HG02623 (cell line): ENCODE measurements around the gene CFAP45.

Experiments used
- ATAC-seq: cut with Tn5 transposase; IDR thresholded peaks from one replicate; pipeline ENCODE4 v1.9.1; 2021; ENCODE audit warnings: moderate library complexity; ENCODE audit not compliant: unreplicated experiment

CFAP45 gene, protein sequence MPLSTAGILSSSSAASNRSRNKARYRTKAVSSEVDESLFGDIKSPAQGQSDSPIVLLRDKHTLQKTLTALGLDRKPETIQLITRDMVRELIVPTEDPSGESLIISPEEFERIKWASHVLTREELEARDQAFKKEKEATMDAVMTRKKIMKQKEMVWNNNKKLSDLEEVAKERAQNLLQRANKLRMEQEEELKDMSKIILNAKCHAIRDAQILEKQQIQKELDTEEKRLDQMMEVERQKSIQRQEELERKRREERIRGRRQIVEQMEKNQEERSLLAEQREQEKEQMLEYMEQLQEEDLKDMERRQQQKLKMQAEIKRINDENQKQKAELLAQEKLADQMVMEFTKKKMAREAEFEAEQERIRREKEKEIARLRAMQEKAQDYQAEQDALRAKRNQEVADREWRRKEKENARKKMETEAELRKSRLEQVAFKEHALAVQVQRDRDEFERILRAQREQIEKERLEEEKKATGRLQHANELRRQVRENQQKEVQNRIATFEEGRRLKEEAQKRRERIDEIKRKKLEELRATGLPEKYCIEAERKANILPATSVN

DNA sequence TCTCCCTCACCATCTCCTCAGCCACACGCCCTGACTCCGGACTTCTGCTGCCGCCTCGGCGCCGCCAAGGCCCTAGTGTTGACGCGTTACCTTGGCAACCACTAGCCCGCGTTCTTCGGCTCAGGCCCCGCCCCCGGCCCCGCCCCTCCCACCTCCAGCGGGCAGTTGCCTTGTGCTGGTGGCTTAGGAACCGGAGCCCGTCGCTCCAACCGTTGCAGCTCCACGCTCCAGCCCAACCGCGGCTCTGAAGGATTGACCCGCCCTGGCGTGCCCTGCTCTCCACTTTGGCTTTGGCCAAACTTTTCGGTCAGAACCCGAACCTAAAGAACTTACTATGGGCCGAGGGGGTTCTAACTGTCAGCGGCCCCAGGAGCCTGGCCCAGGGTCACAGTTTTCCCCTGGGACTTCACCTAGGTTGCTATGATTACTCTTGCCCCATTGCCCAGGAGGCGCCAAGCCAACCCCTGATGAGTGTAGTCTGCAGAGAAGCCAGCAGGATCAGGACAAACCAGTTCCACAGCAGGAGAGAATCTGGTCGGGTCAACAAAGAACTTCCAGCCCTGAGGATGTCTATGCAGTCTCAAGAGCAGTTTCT is at the start of gene CFAP45:
Gene CFAP45, minus strand, starts transcription at position 80 of the 595 bp plus-strand sequence. Its CDS starts 67 bp downstream, at position 13.
- ATAC-seq = no peak

DNA sequence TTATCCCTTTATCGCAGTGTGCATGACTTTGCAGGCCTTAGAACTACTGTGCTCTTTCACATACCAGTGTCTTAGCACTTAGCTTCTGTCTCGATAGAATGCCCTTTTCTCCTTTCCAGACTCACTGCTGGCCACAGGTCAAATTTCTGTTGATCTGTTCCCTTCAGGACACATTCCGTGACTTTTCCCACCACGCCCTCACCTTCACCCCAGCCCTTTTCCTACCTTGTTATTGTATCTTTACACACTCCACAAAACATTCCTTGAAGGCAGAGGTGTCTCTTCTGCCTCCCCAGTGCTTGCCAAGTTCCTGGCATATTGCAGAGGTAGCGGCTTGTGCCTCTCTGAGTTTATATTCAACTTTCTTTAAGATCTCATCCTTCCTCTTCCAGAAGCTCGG is 49.2 kb upstream of the CFAP45 start:
- no peak for ATAC-seq

DNA sequence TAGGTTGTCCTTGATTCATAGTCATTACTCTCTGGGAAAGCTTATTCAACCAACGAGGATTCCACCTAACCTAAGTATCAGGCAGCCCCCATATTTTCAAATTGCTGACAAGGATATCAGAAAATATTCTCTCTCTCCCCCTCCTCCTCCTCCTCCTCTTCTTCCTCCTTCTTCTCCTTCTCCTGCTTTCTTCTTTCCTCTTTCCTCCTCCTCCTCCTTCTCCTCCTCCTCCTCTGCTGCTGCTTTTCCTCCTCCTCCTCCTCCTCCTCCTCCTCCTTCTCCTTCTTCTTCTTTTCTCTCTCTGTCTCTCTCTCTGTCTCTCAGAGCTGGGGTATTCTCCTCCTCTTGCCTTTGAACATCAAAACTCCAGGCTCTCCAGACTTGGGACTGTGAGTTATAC is 48.0 kb upstream of the CFAP45 start:
- ATAC-seq = no peak

DNA sequence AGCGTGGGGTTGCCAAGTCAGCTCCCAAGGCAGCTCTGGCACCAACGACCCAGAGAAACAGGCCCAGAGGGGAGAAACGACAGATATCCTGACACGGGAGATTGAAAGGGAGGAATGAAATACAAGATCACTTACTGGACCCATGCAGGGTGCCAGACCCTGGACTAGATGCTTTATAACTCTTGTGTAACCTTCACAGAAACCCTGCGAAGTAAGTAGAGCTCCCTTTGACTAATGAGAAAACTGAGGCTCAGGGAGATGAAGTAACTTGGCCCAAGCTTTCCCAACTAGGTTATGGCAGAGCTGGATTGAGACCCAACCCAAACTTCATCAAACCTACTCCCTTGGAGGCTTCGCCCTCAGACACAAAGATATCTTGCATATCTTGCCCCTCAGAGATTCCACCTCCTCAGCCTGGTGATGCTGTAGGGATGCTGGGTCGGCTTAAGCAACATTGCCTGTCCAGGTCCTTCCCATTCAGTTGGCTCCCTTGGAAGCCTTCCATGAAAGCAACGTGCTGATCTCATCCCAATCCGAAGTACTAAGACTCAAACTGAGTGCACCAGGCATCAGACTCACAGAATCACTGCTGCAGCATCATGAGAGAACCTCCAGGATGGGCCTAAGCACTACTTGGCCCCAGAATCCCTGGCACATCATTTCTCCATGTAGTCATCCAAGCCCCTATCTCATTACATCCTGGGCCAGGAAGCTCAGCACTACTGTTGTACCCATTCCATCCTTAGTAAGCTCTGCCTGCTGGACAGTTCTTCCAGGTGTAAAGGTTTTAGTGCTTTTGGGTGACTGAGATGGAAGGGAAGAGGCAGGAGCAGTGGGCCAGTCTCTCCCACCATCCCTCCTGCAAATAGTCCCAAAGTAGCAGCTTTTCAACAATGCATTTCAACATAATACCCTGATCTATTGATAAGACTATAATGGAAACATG is 46.5 kb upstream of the CFAP45 start:
- ATAC-seq = no peak

DNA sequence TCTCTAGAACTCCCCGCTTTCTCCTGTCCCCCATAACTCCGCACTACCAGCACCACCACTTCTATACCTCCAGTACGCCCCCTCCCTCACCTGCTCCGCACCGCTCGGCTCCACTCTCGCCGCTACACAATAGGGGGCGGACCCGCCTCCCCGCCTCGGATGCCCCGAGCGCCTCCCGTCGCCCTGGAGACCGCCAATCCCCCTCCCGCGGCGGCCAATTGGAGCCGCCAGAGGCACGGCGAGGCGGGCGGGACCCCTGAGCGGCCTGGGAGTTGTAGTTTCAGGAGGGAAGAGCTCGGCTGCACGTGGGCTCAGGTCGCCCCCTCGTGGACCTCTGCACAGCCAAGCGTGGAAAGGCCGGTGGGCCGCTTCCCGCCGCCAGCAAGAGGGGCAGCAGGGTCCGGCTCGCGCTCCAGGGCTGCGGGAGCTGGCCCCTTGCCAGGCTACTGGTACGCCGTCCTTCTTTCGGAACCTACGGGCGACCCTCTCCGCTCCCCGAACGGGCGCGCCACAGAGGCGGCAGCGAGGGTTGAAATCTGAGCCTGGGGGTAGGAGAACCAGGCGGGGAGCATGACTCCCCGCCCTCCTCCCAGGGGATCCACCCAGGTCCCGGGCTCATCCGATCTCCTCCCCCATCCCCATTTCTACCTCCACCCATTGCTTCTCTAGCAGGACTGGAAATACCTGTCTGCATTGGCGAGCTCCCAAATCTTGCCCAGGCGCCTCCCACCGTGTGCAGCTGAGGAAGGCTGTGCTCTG is 45.7 kb upstream of the CFAP45 start, which contains the start of gene IGSF9:
Gene IGSF9, minus strand, starts transcription at position 131 of the 759 bp plus-strand sequence. CDS start 2,159 bp downstream, outside the sequence.
- no peak for ATAC-seq

DNA sequence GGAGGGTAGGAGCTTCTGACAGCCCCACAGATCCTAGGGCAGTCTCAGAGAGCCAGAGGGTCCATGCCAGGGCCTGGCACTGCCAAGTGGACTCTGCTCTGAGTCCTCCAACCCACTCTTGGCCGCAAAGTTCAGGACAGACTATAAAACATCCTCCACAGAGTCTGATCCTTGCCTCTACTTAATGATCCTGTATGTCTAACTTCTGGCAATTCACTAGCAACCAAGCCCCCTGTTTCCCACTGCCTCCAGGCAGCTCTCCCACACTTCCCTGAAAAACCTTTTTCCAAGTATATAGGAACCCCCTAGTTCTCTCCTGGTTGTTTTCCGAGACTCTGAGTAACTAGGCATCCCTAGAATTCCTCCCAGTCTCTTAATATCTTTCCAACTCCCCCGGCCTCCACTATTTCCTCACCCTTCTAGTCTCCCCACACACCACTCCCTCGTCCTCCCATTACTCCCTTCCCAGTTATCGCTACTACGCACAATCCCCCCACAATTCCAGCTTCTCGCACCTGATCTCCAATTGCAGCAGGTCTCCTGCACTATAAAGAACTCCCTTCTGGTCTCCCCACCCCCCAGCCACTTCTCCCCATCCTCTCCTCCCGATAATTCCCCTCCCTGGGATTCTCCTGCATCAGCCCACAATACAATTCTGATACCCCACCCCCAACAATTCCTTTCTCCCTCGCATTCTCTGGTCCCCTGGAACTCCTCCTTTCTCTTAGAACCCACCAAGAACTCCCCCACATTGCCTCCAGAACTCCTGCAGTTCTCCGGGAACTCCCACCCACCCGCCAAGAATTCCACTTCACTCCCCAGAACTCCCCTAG is 44.9 kb upstream of the CFAP45 start:
- ATAC-seq = no peak

DNA sequence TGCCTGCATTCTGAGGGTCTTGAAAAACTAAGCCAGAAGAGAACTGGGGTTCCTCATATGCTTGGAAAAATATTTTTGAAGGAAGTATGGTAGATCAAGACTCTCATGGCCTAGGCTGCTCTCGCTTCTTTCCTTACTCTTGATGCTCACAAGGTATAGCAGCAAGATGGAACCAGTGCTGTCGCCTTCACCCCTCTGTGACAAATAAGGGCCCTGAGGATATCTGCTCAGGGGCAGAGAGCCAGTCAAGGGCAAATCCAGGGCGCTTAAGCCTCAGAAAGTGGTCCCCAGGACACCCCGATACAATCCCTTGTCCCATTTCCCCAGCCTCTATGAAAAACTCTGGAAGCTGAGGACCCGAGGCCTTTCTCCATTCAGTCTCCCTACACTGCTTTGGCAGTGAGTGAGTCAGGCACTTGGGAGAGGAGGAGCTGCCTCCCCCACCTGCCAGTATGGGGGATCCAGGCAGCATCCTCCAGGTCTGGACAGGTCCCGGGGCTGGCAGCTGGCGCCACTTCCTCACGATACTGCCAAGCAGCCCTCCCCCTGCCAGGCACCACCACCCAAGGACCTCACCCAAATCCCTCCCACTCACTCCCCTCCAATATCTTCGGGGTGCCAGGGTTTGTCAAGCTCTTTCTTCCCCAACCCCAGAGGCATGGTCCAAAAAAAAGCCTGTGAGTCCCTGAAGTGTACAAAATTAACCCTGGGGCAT is 44.1 kb upstream of the CFAP45 start:
- ATAC-seq = no peak

DNA sequence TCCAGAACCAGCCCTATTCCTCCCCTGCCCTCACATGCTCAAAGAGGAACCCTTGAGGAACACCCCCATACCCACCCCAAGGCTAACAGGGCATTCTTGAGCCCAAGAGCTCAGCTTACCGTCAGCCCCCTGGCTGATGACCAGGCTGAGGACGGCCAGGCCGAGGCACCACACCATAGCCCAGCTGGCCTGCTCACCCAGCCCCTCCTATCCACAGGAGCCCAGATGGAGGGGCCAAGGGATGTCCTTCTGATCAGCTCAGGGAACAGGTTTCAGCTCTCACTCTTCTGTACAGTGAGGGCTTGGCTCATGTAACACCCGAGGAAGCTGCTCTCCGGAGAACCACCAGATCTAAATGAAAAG is 43.3 kb upstream of the CFAP45 start:
- no peak for ATAC-seq

DNA sequence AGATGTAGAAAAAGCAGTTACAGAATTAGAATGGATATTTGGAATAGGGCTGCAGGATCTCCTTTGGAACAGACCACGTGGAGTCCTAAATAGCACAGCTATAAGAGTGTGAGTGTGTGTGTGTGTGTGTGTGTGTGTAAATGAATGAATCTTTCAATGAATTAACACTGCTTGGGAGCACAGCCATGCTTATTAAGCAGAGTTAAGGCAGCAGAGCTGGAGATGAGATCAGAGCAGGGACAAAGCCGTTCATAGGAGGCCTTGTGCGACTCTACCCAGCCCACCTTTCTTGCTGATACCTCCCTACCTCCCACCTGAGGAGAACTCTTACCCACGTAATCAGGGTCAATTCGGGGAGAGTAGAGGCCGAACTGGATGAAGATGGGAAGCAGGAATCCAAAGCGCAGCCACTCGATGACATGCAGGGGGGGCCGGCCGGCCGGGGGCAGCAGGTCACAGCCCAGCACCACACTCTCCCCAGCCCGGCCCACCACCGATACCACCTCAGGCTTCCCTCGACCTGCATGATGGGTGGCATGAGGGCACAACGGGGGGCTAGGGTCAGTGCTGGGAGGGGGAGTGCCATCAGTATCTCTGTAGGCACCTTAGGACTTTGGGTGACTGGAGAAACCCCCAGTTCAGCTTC is 42.8 kb upstream of the CFAP45 start:
- ATAC-seq = no peak

DNA sequence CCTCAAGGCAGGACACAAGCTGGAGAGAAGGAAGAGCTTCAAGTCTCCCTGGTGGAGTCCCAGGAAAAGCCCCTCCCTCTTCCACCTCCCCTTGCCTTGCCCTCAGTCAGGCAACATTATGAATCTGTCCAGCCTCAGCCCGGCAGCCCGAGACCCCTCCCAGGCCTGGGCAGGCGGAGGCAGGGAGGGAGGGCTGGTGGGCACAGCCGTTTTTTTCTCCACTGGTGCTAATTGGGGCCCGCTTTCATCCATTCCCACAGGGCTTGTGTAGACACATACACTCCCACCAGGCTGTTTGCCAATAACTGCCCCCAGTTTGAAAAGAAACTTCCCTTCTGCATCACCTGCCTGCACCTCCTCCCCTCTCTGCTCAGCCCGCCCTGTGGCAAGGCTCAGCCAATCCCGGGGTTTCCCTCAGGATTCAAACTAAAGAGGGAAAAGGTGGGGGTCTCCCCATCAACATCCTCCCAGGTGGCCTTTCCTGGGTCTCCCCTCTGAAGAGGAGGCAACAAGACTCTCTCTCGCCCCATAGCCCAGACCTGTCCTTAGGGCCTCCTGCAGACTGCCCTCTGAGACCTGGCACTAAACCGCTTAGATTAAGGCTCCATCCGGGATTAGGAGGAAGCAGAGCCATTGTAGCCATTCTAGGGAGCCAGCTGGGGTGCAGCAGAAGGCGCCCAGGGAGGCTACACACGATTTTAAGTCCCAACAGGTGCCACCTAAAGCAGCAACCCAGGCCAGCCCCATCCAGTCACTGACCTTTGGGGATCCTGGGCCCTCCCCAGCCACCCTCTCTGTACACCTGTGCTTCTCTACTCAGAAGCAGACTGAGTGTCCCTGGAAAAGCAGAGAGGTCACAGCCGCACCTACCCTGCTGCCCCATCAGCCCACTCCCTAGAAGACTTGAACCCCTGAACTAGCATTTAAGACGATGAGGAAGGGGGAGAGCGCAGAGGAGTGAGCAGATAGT is 41.9 kb upstream of the CFAP45 start:
- no peak for ATAC-seq

DNA sequence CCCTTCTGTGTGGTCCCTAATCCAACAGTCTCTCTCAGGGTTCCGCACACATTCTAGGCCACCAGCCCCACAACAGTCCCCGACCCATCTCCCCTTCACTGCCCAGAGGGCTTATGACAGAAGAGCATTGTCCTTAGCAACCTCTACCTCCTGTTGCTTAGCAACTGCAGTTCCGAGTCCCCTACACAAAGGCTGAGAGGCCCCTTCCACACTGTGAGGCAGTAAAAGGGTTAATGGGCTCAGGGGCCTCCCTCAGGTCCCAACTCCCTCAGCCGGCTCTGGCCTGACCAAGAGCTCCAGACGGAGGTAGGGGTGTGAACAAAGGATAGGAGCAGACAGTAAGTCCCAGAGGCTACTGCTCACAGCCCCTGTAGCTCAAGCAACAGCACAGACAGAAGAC is 41.2 kb upstream of the CFAP45 start:
- no peak for ATAC-seq

DNA sequence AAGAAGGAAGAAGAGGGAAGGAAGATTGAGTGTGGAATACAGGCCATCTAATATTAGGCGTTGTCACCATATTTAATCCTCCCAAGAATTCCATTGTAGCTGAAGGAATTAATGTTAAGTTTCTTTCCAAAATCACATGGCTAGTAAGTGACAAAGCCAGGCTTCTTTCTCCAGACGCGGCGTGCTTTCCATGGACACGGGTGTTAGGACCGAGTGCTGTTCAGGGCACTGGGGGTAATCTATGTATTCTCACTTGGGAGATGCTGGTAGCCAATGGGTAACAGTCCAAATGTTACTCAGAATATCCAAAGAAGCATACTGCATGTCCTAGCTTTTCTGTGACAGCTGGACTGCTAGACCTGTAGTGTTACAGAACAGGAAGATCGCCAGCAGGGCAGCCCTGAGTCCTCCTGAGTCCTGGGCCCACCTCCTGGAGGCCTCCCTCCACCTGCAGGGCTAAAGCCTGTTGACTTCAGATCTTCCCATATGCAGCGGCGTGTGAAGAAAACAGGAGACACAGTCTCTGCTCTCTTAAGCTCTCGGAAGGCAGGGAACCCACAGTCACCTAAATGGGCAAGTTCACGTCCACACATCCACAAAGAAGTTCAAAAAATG is 40.1 kb upstream of the CFAP45 start:
- ATAC-seq = no peak

DNA sequence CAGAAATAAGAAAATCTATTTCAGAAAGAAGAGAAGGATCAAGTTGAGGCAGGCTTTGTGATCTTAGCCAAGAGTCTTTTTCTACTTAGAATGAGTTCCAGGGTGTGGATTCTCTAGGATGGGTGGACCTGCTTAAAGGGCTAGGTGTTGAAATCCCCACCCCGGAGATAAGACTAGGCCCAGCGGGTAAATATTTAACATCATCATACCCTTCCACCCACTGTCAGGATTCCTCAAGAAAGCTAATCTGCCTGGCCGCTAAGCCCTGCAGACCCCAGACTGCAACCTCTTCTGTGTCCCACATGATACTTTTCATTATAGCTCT is 39.7 kb upstream of the CFAP45 start:
- no peak for ATAC-seq

DNA sequence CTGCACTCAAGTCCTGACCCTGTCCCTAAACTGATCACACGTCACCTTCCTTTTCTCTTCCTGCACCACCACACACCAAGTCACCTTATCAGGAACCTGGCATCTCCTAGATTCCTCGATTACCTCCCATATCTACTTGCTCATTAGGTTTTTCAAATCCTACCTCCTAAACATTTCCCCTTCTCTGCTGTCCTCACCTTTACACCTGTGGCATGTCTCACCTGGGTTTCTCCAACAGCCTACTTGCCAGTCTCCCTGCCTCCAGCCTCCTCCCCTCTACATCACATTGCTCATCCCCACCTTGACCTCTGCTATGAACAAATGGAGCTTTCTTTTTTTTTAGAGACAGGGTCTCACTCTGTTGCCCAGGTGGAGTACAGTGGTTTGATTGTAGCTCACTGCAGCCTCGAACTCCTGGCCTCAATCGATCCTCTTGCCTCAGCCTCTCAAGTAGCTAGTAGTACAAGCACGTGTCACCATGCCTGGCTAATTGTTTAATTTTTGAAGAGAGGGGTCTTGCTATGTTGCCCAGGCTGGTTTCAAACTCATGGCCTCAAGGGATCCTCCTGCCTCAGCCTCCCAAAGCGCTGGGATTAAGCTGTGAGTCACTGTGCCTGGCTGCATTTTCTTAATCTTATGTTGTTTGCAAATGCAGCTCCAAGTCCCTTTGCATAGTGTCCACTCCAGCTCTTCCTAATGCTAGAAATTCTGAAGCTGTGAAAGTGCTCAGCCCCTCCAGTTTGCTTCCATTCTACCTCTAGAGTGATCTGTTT is 39.1 kb upstream of the CFAP45 start:
- ATAC-seq = no peak

DNA sequence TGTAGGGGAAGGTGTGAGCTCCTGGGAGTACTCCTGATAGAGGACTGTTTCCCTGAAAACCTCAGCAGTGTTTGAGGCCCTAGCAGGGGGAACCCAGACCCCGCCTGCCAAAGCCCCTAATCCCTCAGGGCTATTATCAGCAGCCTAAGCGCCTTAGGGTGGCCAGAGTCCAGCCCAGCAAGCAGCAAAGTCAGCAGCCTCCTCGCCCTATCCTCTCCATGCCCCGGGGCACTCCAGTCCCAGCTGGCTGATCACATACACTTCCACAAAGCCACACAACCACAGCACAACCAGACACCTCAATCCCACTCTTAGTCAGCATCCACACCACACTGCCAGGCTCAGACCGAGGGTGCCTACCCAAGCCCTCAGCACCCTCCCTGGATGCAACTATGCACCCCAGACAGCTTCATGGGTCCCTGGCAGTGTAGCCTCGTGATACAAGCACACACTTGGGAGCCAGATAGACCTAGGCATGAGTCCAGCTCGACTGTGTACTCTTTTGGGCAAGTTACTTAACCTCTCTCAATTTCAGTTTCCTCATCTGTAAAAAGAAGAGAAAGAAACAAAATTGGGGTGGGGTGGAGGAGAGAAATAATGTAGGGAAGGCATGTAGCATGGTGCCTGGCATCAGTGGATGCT is 38.4 kb upstream of the CFAP45 start:
- ATAC-seq = no peak
